Measurements from ENCODE around the gene DCAF8. TPM values are rescaled to one million over a fixed set of nuclear protein-coding genes. Genes with fewer than 3 reads are reported as not detected.

The DCAF8 gene
- total RNA-seq, 1 experiment from 2014 or later, result 98.1 TPM

DNA sequence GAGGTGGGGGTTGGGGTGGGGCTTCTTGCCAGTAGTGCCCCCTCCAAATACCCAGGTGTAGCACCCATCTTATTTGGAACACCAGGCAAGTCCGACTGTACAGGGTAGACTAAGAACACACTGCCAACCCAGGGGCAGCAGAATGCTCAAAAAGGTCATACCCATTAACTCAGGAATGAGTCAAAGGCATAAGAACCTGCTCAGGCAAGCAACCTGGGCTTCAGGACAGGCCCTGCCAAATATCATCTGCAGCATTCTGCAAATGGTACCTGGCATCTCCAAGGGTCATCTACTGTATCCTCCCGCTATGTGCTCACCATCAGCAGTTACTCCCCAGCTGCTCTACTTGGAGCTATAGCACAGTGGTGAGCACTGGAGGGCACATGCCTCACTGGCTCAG lies 37.7 kb downstream of the DCAF8 start:
- Histone ChIP-seq H3K9ac (ENCODE audit: low read length) (no peak overlapping the region), H4K20me1 (ENCODE audit: insufficient read depth) (no peaks in the 10 kb centered on the region), H3K36me3 (ENCODE audit: control insufficient read depth in 1 of 2, insufficient read depth in 2 of 2, low read length in 2 of 2) (peaks cover 44 to 45% of the 10 kb centered on the region in 2 experiments; a peak in 3 of 4 replicates), H3K27me3 (ENCODE audit: insufficient read depth, low read length) (no peaks in the 10 kb centered on the region), H3K4me3 (replicated peaks in 1 of 2; ENCODE audit: low read depth in 1 of 2, low read length in 2 of 2) (no peak overlapping the region), H2AFZ (ENCODE audit: low read depth, low read length, poor library complexity, severe bottlenecking) (no peak overlapping the region), H3K9me2 (ENCODE audit: insufficient read depth) (no peaks in the 10 kb centered on the region), H3K4me2 (ENCODE audit: low read length) (no peak overlapping the region), H3K4me1 (ENCODE audit: control insufficient read depth in 1 of 2, insufficient read depth in 2 of 2, low read length in 2 of 2) (no peaks in the 10 kb centered on the region), H3K79me2 (ENCODE audit: insufficient read depth, low read length) (no peaks in the 10 kb centered on the region), H3K9me3 (ENCODE audit: control insufficient read depth in 1 of 2, insufficient read depth in 1 of 2, low read depth in 1 of 2, low read length in 2 of 2) (no peaks in the 10 kb centered on the region), H3K27ac (ENCODE audit: low read depth, low read length) (no peak overlapping the region)
- ChIA-PET POLR2A (interaction anchor here (1.0 kb wide), 1 partner anchor 12 kb away, joined by 4 read pairs; no protein-coding TSS in a partner anchor), CTCF (no interaction called here), RAD21 (ENCODE audit: low non-redundant PET in 1 of 2, low total read pairs in 2 of 2, uncharacterized antibody in 2 of 2, unreplicated experiment in 2 of 2) (no interaction called here)
- no TSS peak for BruUV-seq (replicated peaks)
- intact Hi-C loops (cut with micrococcal nuclease), result no loop called here
- DNase-seq (ENCODE audit: low read depth, low spot score) (no peak), ATAC-seq (no peak)
- TF ChIP-seq SIN3A (IDR thresholded peaks at IDR 0.05; ENCODE audit: low read depth) (no peak), EZH2 (IDR thresholded peaks at IDR 0.05) (no peak), YY1 (IDR thresholded peaks at IDR 0.05; ENCODE audit: extremely low read depth, insufficient replicate concordance, low read depth, low read length) (no peak), CEBPB (IDR thresholded peaks at IDR 0.05; ENCODE audit: low read depth) (no peak), EZH2phosphoT487 (IDR thresholded peaks at IDR 0.05; ENCODE audit: borderline replicate concordance) (no peak), SRF (IDR thresholded peaks at IDR 0.05; ENCODE audit: low read depth) (no peak), POLR2A (IDR thresholded peaks at IDR 0.05; ENCODE audit: borderline replicate concordance, extremely low read depth, insufficient read depth, insufficient read length) (no peak), EGR1 (IDR thresholded peaks at IDR 0.05; ENCODE audit: low read depth) (no peak), ZNF274 (IDR thresholded peaks at IDR 0.05; ENCODE audit: low read depth, low read length) (no peak)
- TF ChIP-seq, protein P1, sequence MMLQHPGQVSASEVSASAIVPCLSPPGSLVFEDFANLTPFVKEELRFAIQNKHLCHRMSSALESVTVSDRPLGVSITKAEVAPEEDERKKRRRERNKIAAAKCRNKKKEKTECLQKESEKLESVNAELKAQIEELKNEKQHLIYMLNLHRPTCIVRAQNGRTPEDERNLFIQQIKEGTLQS (IDR thresholded peaks at IDR 0.05), result no peak

DNA sequence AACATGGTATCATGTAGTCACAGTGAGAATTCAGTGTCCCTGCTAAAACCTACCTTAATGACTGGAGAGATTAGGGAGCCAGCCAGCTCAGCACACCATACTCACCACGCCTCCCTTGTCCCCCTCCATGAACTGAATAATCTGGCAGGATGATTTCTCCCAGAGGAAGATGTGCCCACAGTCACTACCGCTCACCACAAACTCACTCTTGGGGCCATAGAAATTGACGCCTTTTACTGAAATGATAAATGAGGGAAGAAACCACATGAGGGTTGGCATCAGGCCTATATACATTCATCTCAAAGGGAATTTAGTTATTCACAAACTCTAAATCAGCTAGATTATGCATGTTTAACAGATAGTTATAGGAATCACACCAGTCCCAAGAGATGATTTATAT lies 39.8 kb downstream of the DCAF8 start:
- Histone ChIP-seq H2AFZ (ENCODE audit: low read depth, low read length, poor library complexity, severe bottlenecking) (no peak overlapping the region), H3K36me3 (ENCODE audit: control insufficient read depth in 1 of 2, insufficient read depth in 2 of 2, low read length in 2 of 2) (peaks cover 47 to 50% of the 10 kb centered on the region in 2 experiments), H3K4me3 (replicated peaks in 1 of 2; ENCODE audit: low read depth in 1 of 2, low read length in 2 of 2) (no peak overlapping the region), H3K9me2 (ENCODE audit: insufficient read depth) (no peaks in the 10 kb centered on the region), H3K9ac (ENCODE audit: low read length) (no peak overlapping the region), H3K9me3 (ENCODE audit: control insufficient read depth in 1 of 2, insufficient read depth in 1 of 2, low read depth in 1 of 2, low read length in 2 of 2) (no peaks in the 10 kb centered on the region), H3K27me3 (ENCODE audit: insufficient read depth, low read length) (no peaks in the 10 kb centered on the region), H3K79me2 (ENCODE audit: insufficient read depth, low read length) (no peaks in the 10 kb centered on the region), H3K4me2 (ENCODE audit: low read length) (no peak overlapping the region), H3K27ac (ENCODE audit: low read depth, low read length) (no peak overlapping the region), H4K20me1 (ENCODE audit: insufficient read depth) (no peaks in the 10 kb centered on the region), H3K4me1 (ENCODE audit: control insufficient read depth in 1 of 2, insufficient read depth in 2 of 2, low read length in 2 of 2) (no peaks in the 10 kb centered on the region)
- RAD21 ChIA-PET (ENCODE audit: low non-redundant PET in 1 of 2, low total read pairs in 2 of 2, uncharacterized antibody in 2 of 2, unreplicated experiment in 2 of 2), result no interaction called here
- POLR2A ChIA-PET, result no interaction called here
- TF ChIP-seq POLR2AphosphoS5 (IDR thresholded peaks at IDR 0.05; ENCODE audit: low read depth, low read length), result no peak
- TF ChIP-seq, protein P2, sequence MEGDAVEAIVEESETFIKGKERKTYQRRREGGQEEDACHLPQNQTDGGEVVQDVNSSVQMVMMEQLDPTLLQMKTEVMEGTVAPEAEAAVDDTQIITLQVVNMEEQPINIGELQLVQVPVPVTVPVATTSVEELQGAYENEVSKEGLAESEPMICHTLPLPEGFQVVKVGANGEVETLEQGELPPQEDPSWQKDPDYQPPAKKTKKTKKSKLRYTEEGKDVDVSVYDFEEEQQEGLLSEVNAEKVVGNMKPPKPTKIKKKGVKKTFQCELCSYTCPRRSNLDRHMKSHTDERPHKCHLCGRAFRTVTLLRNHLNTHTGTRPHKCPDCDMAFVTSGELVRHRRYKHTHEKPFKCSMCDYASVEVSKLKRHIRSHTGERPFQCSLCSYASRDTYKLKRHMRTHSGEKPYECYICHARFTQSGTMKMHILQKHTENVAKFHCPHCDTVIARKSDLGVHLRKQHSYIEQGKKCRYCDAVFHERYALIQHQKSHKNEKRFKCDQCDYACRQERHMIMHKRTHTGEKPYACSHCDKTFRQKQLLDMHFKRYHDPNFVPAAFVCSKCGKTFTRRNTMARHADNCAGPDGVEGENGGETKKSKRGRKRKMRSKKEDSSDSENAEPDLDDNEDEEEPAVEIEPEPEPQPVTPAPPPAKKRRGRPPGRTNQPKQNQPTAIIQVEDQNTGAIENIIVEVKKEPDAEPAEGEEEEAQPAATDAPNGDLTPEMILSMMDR (IDR thresholded peaks at IDR 0.05 in 2 of 3, conservative IDR thresholded peaks at IDR 0.05 in 1 of 3; ENCODE audit: borderline replicate concordance in 1 of 3, insufficient read depth in 1 of 3, low read depth in 2 of 3, low read length in 2 of 3), result no peak
- TF ChIP-seq EZH2 (IDR thresholded peaks at IDR 0.05), result no peak
- no peak for TF ChIP-seq SIN3A (IDR thresholded peaks at IDR 0.05; ENCODE audit: low read depth)
- no peak for TF ChIP-seq YY1 (IDR thresholded peaks at IDR 0.05; ENCODE audit: extremely low read depth, insufficient replicate concordance, low read depth, low read length)
- TF ChIP-seq, protein P3, sequence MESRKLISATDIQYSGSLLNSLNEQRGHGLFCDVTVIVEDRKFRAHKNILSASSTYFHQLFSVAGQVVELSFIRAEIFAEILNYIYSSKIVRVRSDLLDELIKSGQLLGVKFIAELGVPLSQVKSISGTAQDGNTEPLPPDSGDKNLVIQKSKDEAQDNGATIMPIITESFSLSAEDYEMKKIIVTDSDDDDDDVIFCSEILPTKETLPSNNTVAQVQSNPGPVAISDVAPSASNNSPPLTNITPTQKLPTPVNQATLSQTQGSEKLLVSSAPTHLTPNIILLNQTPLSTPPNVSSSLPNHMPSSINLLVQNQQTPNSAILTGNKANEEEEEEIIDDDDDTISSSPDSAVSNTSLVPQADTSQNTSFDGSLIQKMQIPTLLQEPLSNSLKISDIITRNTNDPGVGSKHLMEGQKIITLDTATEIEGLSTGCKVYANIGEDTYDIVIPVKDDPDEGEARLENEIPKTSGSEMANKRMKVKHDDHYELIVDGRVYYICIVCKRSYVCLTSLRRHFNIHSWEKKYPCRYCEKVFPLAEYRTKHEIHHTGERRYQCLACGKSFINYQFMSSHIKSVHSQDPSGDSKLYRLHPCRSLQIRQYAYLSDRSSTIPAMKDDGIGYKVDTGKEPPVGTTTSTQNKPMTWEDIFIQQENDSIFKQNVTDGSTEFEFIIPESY (IDR thresholded peaks at IDR 0.05; ENCODE audit: extremely low read depth, insufficient replicate concordance, low read length), result no peak
- ATAC-seq, result no peak
- no TSS peak for BruUV-seq (replicated peaks)
- DNase-seq (ENCODE audit: low read depth, low spot score), result no peak
- CTCF ChIA-PET, result interaction anchor here (2.4 kb wide), 1 partner anchor 29 kb away, joined by 9 read pairs; no protein-coding TSS in a partner anchor
- intact Hi-C loops (cut with micrococcal nuclease), result no loop called here
